Hematopoietic multipotent progenitor cell treated with erythropoietin and hydrocortisone succinate and interleukin-3 and kit ligand, for 17 days (in vitro differentiated cells): ENCODE measurements around the gene MYO18B.

Experiments used
- DNase-seq: peaks from one replicate; pipeline ENCODE4 v3.0.0-alpha.2; 2015; ENCODE audit warnings: low spot score

MYO18B gene

DNA sequence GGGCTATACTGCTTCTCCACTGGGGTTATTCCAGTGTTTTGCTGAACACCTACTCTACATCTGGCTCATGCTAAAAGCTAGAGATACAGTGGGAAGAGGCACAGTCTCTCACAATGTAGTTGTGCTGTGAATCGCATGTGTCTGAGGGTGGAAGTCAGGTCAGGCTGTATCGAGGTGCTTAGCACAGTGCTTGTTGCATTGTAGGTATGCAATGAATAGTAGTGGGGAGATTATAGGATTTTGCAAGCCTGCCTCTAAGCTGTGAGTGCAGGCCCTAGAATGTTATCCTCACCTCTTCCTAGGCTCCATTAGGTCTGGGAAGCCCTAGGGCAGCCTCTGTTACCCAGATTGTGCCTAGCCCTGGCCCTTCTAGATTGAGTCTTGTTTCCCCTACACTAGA lies 37.4 kb downstream of the MYO18B start:
- no peak for DNase-seq

DNA sequence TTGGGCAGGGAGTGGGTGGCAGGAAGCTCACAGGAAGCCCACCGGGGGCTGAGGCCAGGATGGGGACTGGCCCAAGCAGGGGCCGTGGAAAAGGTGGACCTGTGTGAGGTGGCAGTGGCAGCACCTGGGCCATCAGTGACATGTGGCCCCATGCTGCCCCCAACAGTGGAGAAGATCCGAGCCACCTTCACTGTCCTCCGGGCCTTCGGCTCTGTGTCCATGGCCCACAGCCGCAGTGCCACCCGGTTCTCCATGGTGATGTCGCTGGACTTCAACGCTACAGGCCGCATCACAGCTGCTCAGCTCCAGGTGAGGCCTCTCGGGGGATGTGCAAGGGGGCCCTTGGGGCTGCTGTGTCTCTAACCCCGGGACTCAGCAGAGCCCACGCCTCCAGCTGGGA lies 37.9 kb downstream of the MYO18B start:
- no peak for DNase-seq

DNA sequence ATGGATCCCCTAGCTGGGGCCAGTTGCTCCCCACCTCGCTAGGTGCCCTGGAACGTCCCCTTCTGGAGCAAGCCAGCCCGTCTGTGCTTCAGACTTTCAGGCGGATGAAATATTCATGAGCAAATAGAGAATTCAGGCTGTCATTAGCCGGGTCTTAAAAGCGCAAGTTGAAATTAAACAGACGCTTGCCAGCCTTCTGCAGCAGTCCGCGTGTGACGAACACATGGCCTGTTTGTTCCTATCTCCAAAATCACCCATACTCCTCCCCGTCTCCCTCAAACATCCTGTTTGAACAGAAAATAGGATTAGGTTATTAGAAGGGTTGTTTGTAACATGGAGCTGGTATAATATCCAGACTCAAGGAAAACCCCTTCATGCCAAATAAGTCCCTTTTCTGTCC lies 38.7 kb downstream of the MYO18B start:
- DNase-seq: no peak

DNA sequence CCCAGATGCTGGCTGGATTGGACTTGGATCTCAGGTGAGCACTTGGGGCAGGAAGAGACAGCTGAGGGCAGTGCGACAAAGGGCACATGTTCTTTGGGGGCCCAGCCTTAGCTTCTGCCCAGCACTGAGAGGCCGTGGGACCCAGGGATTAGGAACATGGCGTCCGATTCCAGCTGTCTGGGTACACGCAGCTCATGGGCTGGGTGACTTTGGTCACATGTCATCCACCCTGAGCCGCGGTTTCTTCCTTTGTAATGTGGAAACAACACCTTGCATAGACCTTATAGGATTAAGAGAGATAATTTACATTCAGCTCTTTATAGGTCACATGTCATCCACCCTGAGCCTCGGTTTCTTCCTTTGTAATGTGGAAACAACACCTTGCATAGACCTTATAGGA lies 39.8 kb downstream of the MYO18B start:
- DNase-seq: no peak

GRCh38 chr22:25782831-25783230 lies 40.8 kb downstream of the MYO18B start:
- DNase-seq: no peak

GRCh38 chr22:25783856-25784255 lies 41.9 kb downstream of the MYO18B start:
- no peak for DNase-seq

DNA sequence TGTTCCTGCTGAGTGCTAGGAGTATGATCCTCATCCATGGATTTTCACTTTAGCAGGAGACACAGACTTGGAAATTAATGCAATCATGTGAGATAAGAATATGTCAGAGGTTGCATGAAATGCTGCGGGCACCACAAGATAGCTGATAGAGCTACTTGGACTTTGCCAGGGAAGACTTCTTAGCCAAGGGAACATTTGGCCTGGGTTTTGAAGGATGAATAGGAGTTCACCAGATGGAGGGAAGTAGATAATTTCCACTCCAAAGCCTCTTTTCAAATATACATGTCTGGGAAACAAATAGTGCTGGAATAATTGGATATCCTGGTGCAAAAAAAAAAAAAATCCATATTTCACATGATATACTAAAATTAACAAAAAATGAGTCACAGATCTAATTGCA lies 44.2 kb downstream of the MYO18B start:
- no peak for DNase-seq

- no peak for DNase-seq
Observed at GRCh38 chr22:25791556-25791955, 49.6 kb downstream of the MYO18B start.

GRCh38 chr22:25795478-25795877 lies 53.5 kb downstream of the MYO18B start:
- DNase-seq: no peak

DNA sequence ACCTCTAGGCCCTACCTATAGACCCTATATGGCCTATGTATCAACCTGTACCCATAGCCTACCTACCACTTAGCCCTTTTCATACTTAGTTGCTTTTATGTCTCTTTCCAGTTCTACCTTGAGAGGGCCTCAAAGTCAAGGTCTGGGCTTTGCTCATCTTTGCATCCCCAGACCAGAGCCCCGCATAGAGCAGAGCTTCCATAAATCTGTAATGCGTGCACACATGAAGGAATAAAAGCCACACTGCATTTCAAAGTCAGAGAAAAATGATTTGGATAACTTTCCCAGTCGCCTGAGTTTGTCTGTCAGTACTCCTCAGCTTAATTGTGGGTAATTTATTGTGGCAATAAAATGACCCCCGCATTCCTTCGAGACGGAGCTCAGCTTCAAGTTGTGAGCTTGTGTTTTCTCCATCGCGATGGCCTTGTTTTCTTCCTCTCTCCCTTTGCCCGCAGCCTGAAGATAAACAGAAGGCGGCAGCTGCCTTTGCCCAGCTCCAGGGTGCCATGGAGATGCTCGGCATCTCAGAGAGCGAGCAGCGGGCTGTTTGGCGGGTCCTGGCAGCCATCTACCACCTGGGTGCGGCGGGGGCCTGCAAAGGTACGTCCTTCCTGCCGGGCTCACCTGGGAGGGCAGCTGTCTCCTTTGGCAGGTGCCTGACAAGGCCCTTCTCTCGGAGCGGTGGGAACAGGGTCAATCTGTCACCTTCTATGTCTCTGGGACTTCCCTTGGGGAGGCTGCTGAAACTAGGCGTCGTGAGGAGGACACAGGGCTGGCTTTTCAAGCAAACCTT lies 55.7 kb downstream of the MYO18B start:
- no peak for DNase-seq

- no peak for DNase-seq
Observed at GRCh38 chr22:25800766-25801165, 58.8 kb downstream of the MYO18B start.

- DNase-seq: no peak
Observed at GRCh38 chr22:25802018-25802417, 60.0 kb downstream of the MYO18B start.

DNA sequence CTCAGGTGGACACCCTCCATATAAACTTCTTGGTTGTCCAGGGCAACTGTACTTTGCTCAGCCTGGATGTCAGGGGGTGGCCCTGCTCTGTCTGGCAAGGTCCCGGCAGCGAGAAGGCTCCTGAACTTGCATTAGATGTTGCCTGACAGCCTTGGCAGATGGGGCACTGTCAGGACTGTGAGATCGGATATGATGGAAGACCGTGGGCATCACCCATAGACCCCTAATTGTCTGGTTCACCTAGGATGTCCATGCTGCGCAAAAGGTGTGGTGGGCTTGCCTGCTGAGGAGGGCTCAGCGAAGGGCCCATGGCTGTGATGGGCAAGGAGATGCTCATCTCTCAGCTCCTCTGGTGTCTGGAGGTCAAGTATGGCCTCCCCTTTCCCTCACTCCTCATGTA lies 62.7 kb downstream of the MYO18B start:
- DNase-seq: no peak

DNA sequence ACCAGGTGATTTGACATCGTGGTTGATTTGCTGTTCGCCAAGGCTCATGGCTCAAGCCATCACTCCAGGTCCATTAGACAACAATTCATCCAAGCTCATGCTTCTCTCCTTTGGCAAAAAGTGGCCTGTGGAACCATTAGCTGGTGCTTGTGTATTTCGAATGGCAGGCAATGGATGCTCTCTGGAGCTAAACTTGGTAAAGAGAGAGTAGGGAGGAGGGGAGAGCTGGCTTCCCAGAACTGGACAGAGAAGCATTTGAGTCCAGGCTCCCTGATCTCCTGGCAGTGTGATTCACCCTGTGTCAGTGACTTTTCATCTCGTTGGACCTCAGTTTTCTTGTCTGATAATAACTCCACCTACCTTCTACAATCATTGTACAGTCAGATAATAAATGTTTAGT lies 64.6 kb downstream of the MYO18B start:
- no peak for DNase-seq

- DNase-seq: no peak
Observed at GRCh38 chr22:25814685-25815084, 72.7 kb downstream of the MYO18B start.

DNA sequence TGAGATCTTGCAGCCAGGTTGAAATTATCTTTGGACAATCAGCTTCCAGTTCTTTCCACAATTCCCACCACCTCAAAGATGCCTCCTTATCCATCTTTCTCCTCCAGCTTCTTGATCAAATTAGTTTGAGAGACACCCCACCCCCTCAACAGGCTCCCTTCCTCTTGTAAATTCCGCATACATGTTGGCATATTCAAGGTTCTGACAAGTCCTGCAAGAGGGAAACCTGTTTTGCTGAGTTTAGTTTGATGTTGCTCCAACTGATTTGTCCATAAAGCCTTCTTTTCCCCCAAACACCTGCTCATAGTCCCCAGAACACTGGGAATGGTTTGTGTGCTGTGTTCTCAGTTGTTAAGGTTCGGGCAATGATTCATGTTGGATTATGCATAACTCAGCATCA lies 73.6 kb downstream of the MYO18B start:
- no peak for DNase-seq

DNA sequence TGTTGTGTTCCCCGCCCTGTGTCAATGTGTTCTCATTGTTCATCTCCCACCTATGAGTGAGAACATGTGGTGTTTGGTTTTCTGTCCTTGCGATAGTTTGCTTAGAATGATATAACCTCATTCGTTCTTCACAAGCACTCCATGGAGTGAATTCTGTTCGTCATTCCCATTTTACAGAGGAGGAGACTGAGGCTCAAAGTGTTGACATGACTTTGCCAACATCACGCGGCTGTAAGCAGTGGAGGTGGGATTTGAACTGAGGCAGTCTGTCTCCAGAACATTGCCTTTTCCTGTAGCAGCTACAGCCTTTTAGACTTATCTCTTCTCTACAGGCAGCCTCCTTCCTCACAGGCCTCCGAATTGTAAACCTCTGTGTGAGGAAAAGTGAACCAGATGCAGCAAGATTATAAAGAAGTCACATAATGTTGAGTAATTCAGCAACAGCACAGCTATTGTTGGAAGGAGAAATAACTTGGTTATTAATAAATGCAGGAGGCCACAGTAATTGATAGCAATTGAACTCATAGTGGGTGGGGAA lies 74.6 kb downstream of the MYO18B start:
- DNase-seq: no peak

GRCh38 chr22:25817092-25817943 lies 75.3 kb downstream of the MYO18B start:
- DNase-seq: no peak

DNA sequence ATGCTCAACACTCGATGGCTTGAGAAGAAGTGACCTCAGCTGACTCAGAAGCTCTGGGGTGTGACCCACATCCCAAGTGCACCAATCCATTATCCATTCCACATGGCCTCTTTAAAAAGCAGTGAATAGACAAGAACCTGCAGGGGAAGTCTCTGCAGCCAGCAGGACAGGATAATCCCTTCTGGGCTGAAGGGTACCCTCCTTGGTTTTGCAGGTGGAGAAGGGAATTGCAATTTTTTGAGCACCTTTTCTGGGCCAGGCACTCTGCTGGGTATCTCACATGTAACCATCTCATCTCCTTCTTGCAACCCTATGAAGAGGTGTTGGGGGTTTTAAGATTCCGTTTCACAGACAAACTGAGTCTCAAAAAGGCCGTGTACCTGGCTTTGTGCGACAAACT lies 76.6 kb downstream of the MYO18B start:
- DNase-seq: no peak

- no peak for DNase-seq
Observed at GRCh38 chr22:25822344-25822743, 80.4 kb downstream of the MYO18B start.

DNA sequence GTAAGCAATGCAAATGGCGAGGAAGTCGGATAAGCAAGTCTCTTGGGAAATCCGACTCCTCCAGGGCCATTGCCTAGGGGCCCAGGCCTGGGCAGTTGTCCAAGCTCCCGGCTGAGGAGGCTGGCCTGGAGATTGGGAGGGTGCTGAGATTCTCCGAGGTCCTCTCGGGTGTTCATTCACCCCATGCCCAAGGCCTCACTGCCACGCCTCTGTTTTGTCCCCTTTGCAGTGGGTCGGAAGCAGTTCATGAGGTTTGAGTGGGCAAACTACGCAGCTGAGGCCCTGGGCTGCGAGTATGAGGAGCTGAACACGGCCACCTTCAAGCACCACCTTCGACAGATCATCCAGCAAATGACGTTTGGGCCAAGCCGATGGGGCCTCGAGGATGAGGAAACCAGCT lies 81.3 kb downstream of the MYO18B start:
- no peak for DNase-seq

- DNase-seq: no peak
Observed at GRCh38 chr22:25824828-25825423, 82.9 kb downstream of the MYO18B start.

- no peak for DNase-seq
Observed at GRCh38 chr22:25827415-25827814, 85.4 kb downstream of the MYO18B start.
